Mucosa of rectum (tissue), 2 donors: ENCODE results near the gene GIMD1.
"Not testable (repeated sequence)": the region's sequence is repeated elsewhere in the genome, so short reads cannot be mapped to it uniquely, and the experiment has no call there.

Experiments
- H3K27ac ChIP-seq, 2 donors: one replicate each; pipeline ENCODE4 v1.7.0; 2013; ENCODE audit warnings: inconsistent platforms in 2 of 2, low read depth in 2 of 2, low read length in 2 of 2
- H3K27me3 ChIP-seq, 2 donors: one replicate each; pipeline ENCODE4 v1.7.0; 2013; ENCODE audit warnings: low read length in 2 of 2; ENCODE audit not compliant: control insufficient read depth in 2 of 2, insufficient read depth in 2 of 2
- H3K36me3 ChIP-seq, 2 donors: one replicate each; pipeline ENCODE4 v1.7.0; 2013; ENCODE audit warnings: low read length in 2 of 2; ENCODE audit not compliant: control insufficient read depth in 2 of 2, insufficient read depth in 2 of 2
- H3K4me1 ChIP-seq, 2 donors: one replicate each; pipeline ENCODE4 v1.7.0; 2013; ENCODE audit warnings: low read length in 2 of 2, mild to moderate bottlenecking in 1 of 2; ENCODE audit not compliant: control insufficient read depth in 2 of 2, insufficient read depth in 2 of 2
- H3K4me3 ChIP-seq, 2 donors: one replicate each; pipeline ENCODE4 v1.7.0; 2013; ENCODE audit warnings: low read length in 2 of 2
- H3K9ac ChIP-seq, 2 donors: one replicate each; pipeline ENCODE4 v1.7.0; 2013; ENCODE audit warnings: low read length in 2 of 2, low read depth in 1 of 2, mild to moderate bottlenecking in 1 of 2
- H3K9me3 ChIP-seq, 2 donors: one replicate each; pipeline ENCODE4 v1.7.0; 2013; ENCODE audit warnings: low read length in 2 of 2; ENCODE audit not compliant: control insufficient read depth in 2 of 2
- donor health status: healthy.
- donor health status: Normal muscosa, but diverticular disease.

GIMD1 gene

GRCh38 chr4:106368678-106369077, at the start of gene GIMD1:
Gene GIMD1 (minus strand): TSS chr4:106368778. CDS start chr4:106367435, 1,343 bp downstream.
- no peaks in the 10 kb centered on the region for H3K27me3 ChIP-seq
- no peaks in the 10 kb centered on the region for H3K4me1 ChIP-seq
- H3K27ac ChIP-seq = no peak within 1 kb of the TSS
- no peak within 1 kb of the TSS for H3K4me3 ChIP-seq
- H3K36me3 ChIP-seq = no peaks in the 10 kb centered on the region
- no peaks in the 10 kb centered on the region for H3K9me3 ChIP-seq
- H3K9ac ChIP-seq = no peak within 1 kb of the TSS

DNA sequence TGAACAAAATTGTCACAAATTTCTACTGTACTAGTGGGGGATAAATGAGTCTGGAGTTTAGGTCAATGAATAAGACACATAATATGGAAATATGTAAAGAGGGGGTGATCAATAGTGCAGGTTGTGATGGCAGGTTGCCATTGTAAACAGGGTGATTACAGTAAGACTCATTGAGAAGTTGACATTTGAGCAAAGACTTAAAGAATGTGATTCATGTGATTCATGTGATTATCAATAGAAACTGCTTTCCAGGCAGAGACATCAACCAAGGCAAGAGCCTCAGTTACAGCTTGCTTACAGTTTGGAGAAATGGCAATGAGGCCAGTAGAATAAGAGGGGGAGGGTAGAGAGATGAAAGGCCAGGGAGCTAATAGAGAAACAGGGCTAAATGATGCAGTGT, 45.8 kb upstream of the GIMD1 start:
- Histone ChIP-seq H3K27ac (no peak overlapping the region), H3K9ac (no peak overlapping the region), H3K27me3 (no peaks in the 10 kb centered on the region), H3K9me3 (no peaks in the 10 kb centered on the region), H3K4me3 (no peak overlapping the region), H3K36me3 (no peaks in the 10 kb centered on the region), H3K4me1 (no peaks in the 10 kb centered on the region)

DNA sequence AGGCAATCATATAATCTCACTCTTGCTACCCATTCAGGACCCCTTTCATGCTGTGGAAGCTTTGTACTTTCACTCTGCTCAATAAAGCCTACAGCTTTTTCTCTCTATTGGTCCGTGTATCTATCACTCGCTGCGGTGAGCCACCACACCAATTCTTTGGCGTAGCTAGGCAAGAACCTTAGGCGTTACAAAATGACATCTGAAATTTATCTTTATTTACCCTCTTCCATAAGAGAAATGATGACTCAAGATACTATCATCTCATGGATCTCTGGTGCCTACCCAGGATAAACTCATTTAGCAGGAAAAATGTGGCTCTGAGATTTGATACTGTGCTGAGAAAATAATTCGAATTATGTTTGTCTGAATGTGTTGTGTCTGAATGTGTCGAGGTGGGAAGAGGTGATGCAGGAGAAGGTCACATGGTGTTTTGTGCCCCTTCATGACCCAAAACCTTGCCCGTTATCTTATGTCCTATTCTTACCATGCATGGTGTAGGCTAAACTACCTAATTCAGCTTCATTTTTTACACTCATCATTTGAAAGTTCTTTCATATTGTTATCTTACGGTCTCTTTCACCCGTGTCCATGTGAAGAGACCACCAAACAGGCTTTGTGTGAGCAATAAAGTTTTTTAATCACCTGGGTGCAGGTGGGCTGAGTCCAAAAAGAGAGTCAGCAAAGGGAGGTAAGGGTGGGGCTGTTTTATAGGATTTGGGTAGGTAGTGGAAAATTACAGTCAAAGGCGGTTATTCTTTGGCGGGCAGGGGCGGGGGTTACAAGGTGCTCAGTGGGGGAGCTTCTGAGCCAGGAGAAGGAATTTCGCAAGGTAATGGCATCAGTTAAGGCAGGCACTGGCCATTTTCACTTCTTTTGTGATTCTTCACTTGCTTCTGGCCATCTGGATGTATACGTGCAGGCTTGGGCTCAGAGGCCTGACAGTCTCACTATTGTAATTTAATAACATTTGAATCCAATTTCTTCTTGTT, 41.6 kb upstream of the GIMD1 start:
- H3K4me3 ChIP-seq = no peak overlapping the region
- no peaks in the 10 kb centered on the region for H3K27me3 ChIP-seq
- H3K9me3 ChIP-seq = no peaks in the 10 kb centered on the region
- H3K9ac ChIP-seq = no peak overlapping the region
- H3K4me1 ChIP-seq = no peaks in the 10 kb centered on the region
- no peaks in the 10 kb centered on the region for H3K36me3 ChIP-seq
- no peak overlapping the region for H3K27ac ChIP-seq

GRCh38 chr4:106408004-106408403, 39.4 kb upstream of the GIMD1 start:
- H3K9me3 ChIP-seq, H3K9ac ChIP-seq, H3K4me3 ChIP-seq, H3K4me1 ChIP-seq, H3K27me3 ChIP-seq, H3K36me3 ChIP-seq, H3K27ac ChIP-seq: not testable (repeated sequence)

- Histone ChIP-seq H3K4me1 (no peaks in the 10 kb centered on the region), H3K9me3 (peaks cover 0 to 2% of the 10 kb centered on the region in 2 donors), H3K9ac (no peak overlapping the region), H3K27me3 (no peaks in the 10 kb centered on the region), H3K36me3 (no peaks in the 10 kb centered on the region), H3K27ac (no peak overlapping the region), H3K4me3 (no peak overlapping the region)
Observed at GRCh38 chr4:106401157-106401556, 32.6 kb upstream of the GIMD1 start.

DNA sequence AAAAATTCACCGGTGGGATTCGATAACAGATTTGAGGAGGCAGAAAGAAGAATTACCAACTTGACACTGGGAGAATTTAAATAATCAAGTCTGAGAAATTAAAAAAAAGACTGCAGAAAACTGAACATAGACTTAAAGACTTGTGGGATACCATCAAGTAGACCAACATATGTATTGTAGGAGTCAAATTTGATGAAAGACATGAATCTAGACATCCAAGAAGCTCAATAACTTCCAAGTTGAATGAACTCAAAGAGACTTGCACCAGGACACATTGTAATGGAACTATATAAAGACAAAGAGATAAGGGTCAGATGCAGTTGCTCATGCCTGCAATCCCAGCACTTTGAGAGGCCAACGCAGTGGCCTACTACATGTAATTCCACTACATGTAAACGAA, 30.3 kb upstream of the GIMD1 start:
- H3K9me3 ChIP-seq = not testable (repeated sequence)

GRCh38 chr4:106395582-106395981, 27.0 kb upstream of the GIMD1 start:
- Histone ChIP-seq H3K27me3 (no peaks in the 10 kb centered on the region), H3K4me1 (no peaks in the 10 kb centered on the region), H3K9me3 (no peaks in the 10 kb centered on the region), H3K9ac (no peak overlapping the region), H3K4me3 (no peak overlapping the region), H3K27ac (no peak overlapping the region), H3K36me3 (no peaks in the 10 kb centered on the region)

More for the DNA sequence above, 30.3 kb upstream of the GIMD1 start:
- not testable (repeated sequence) for H3K27me3 ChIP-seq, H3K4me1 ChIP-seq, H3K4me3 ChIP-seq, H3K27ac ChIP-seq, H3K36me3 ChIP-seq, H3K9ac ChIP-seq

DNA sequence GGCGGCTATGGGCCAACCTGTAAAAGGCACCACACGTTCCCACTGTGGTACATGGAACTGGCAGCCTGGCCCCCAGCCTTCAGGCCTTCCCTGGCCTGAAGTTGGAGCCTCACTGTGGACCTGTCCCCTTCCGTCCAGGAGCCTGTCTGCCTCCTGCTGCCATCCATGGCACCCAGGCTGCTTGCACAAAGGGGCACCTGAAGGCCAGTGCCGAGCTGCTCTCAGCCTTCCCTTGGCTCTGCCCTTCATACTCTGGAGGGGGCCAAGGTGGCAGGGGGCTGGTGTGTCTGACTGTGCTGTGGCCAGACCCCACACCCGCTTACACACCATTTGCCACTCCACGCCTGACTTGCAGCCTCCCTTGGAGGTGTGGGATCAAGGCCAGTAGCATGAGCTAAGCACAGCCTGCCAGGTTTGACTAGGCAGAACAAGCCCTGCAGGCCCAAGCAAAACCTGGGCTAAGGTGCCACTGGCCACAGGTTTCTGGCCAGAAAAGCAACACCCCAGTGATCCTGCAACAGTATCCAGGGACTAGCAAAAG, 17.3 kb upstream of the GIMD1 start:
- no peak overlapping the region for H3K9ac ChIP-seq
- H3K4me1 ChIP-seq = no peaks in the 10 kb centered on the region
- no peaks in the 10 kb centered on the region for H3K9me3 ChIP-seq
- H3K27me3 ChIP-seq = no peaks in the 10 kb centered on the region
- no peaks in the 10 kb centered on the region for H3K36me3 ChIP-seq
- H3K27ac ChIP-seq = no peak overlapping the region
- no peak overlapping the region for H3K4me3 ChIP-seq

DNA sequence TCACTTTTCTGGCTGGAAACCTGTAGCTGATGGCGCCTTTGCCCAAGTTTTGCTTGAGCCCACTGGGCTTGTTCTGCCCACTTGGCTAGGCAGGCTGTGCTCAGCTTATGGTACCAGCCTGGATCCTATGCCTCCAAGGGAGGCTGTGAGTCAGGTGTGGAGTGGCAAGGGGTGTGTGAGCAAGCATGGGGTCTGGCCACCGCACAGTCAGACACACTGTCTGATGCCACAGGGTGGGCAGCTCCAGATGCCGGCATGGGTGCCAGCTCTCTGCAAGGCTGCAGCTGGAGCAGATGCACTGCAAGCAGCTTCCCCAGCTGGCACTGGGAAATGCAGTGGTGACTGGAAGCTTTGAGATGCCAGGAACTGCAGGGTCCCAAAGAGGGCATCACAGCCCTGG, 16.3 kb upstream of the GIMD1 start:
- H3K27me3 ChIP-seq = no peaks in the 10 kb centered on the region

DNA sequence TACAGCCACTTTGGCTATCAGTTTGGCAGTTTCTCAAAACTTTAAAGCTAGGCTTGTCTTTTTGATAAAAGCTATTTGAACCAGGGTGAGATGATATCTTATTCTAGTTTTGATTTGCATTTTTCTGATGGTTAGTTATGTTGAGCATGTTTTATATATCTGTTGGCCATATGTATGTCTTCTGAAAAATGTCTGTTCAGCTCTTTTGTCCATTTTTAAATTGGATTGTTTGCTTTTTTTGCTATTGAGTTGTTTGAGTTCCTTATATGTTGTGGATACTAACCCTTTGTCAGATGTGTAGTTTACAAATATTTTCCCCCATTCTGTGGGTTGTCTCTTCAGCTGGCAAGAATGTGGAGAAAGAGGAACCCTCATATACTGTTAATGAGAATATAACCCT, 11.6 kb upstream of the GIMD1 start:
- no peaks in the 10 kb centered on the region for H3K4me1 ChIP-seq
- H3K9me3 ChIP-seq = no peaks in the 10 kb centered on the region
- H3K4me3 ChIP-seq = no peak overlapping the region
- H3K27ac ChIP-seq = no peak overlapping the region
- no peak overlapping the region for H3K9ac ChIP-seq
- no peaks in the 10 kb centered on the region for H3K27me3 ChIP-seq
- no peaks in the 10 kb centered on the region for H3K36me3 ChIP-seq

More for the DNA sequence above, 16.3 kb upstream of the GIMD1 start:
- Histone ChIP-seq H3K9me3 (no peaks in the 10 kb centered on the region), H3K4me3 (no peak overlapping the region), H3K4me1 (no peaks in the 10 kb centered on the region), H3K9ac (no peak overlapping the region), H3K27ac (no peak overlapping the region), H3K36me3 (no peaks in the 10 kb centered on the region)
